ENCODE data around the gene CCDC92. TPM values are rescaled to one million over a fixed set of nuclear protein-coding genes. Genes with fewer than 3 reads are reported as not detected.
A peak's percentile ranks its signal among the peaks of the same experiment; 100 is the strongest.

The CCDC92 gene
- total RNA-seq, 1 experiment from 2014 or later, result 32.3 TPM

DNA sequence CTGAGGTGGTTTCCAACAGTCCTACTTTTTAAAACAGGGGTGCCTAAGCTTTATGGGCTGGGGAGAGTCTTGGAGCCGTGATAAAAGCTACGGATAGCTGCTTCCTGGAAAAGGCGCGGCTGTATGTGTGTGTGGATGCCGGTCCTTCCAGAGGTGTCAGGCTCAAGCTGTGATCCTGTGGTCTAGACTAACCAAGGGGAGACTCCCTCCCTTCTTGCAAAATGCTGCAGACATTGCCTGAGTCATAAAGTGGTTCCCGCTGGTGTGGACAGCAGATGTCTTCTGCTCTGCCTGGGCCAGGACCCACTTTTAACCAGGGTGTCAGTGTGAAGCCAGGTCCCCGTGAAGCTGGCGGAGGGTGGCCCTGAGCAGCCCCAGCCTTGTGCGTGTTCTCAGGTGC lies 37.8 kb downstream of the CCDC92 start:
- peaks cover 7% of the 10 kb centered on the region for H3K36me3 Mint-ChIP-seq (ENCODE audit: insufficient read depth, unreplicated experiment)
- DNase-seq (ENCODE audit: unreplicated experiment), result peak; percentile 67
- H3K4me3 Mint-ChIP-seq (ENCODE audit: unreplicated experiment), result no peak overlapping the region
- ChIA-PET POLR2A (interaction anchor here (1.2 kb wide), 1 partner anchor 177 kb away, joined by 4 read pairs; no protein-coding TSS in a partner anchor), CTCF (interaction anchor here (2.1 kb wide), 1 partner anchor 29 kb away, joined by 7 read pairs; no protein-coding TSS in a partner anchor)
- H3K4me1 Mint-ChIP-seq (ENCODE audit: insufficient read depth, unreplicated experiment), result no peaks in the 10 kb centered on the region
- H3K9me3 Mint-ChIP-seq (ENCODE audit: unreplicated experiment), result no peaks in the 10 kb centered on the region
- H3K27me3 Mint-ChIP-seq (ENCODE audit: insufficient read depth, unreplicated experiment), result no peaks in the 10 kb centered on the region
- intact Hi-C loops (cut with micrococcal nuclease), result no loop called here
- H3K27ac Mint-ChIP-seq (ENCODE audit: low read depth, unreplicated experiment), result no peak overlapping the region
- no TSS peak for BruUV-seq (replicated peaks)
- TF ChIP-seq, protein P1, sequence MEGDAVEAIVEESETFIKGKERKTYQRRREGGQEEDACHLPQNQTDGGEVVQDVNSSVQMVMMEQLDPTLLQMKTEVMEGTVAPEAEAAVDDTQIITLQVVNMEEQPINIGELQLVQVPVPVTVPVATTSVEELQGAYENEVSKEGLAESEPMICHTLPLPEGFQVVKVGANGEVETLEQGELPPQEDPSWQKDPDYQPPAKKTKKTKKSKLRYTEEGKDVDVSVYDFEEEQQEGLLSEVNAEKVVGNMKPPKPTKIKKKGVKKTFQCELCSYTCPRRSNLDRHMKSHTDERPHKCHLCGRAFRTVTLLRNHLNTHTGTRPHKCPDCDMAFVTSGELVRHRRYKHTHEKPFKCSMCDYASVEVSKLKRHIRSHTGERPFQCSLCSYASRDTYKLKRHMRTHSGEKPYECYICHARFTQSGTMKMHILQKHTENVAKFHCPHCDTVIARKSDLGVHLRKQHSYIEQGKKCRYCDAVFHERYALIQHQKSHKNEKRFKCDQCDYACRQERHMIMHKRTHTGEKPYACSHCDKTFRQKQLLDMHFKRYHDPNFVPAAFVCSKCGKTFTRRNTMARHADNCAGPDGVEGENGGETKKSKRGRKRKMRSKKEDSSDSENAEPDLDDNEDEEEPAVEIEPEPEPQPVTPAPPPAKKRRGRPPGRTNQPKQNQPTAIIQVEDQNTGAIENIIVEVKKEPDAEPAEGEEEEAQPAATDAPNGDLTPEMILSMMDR (IDR thresholded peaks at IDR 0.05; ENCODE audit: unreplicated experiment), result no peak

DNA sequence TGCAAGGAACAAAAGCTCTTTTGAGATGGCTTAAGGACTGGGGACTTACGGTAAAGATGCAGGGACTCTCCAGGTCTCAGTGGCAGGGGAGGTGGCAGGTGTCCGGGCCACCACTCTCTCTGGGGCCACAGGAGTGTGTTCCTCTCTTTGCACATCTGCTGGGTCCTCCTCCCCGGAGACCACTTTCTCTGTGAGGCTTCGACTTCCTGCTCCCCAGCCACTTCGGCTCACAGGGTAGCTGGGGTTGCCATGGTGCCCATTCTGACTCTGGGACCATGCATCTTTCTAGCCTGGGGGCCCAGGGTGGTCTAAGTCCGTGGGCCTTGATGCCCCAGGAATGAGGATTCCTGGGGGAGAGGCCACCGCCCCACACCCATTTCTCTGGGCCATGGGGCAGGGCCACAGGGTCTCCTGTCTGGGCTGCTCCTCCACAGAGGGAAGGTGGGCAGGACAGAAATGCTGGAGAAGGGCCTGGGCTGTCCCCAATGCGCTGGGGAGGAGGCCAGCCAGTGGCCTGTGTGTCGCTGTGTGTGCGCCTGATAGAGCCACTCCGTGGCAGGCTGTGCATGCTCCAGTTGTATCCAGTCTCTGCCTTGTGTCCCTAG lies 38.5 kb downstream of the CCDC92 start:
- Mint-ChIP-seq H3K36me3 (ENCODE audit: insufficient read depth, unreplicated experiment) (peaks cover 7% of the 10 kb centered on the region), H3K27me3 (ENCODE audit: insufficient read depth, unreplicated experiment) (no peaks in the 10 kb centered on the region), H3K4me1 (ENCODE audit: insufficient read depth, unreplicated experiment) (no peaks in the 10 kb centered on the region), H3K27ac (ENCODE audit: low read depth, unreplicated experiment) (no peak overlapping the region), H3K9me3 (ENCODE audit: unreplicated experiment) (no peaks in the 10 kb centered on the region), H3K4me3 (ENCODE audit: unreplicated experiment) (no peak overlapping the region)
- intact Hi-C loops (cut with micrococcal nuclease), result no loop called here
- ChIA-PET CTCF (no interaction called here), POLR2A (no interaction called here)
- TF ChIP-seq, protein P1 (IDR thresholded peaks at IDR 0.05; ENCODE audit: unreplicated experiment), result no peak
- no peak for DNase-seq (ENCODE audit: unreplicated experiment)
- no TSS peak for BruUV-seq (replicated peaks)

DNA sequence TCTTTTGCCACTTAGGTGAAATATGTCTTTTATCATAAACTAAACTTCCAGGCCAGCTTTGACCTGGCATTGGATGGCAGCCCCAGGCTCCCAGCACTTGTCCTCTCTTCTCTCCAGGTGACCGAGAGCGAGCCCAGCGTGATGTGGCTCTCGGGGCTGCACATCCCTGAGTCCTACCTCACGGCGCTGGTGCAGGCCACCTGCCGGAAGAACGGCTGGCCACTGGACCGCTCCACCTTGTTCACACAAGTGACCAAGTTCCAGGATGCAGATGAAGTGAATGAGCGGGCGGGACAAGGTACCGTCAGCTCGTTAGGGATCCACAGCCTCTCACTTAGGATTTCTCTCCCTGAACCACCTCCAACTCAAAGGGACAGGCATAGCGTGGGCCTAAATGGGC lies 39.4 kb downstream of the CCDC92 start:
- BruUV-seq (replicated peaks), result no TSS peak
- H3K9me3 Mint-ChIP-seq (ENCODE audit: unreplicated experiment), result no peaks in the 10 kb centered on the region
- H3K4me3 Mint-ChIP-seq (ENCODE audit: unreplicated experiment), result no peak overlapping the region
- ChIA-PET POLR2A (interaction anchor here (0.7 kb wide), 1 partner anchor 214 kb away, joined by 3 read pairs; no protein-coding TSS in a partner anchor), CTCF (interaction anchor here (0.6 kb wide), 1 partner anchor 904 kb away, joined by 3 read pairs; no protein-coding TSS in a partner anchor)
- intact Hi-C loops (cut with micrococcal nuclease), result no loop called here
- TF ChIP-seq, protein P1 (IDR thresholded peaks at IDR 0.05; ENCODE audit: unreplicated experiment), result no peak
- no peaks in the 10 kb centered on the region for H3K4me1 Mint-ChIP-seq (ENCODE audit: insufficient read depth, unreplicated experiment)
- peaks cover 7% of the 10 kb centered on the region for H3K36me3 Mint-ChIP-seq (ENCODE audit: insufficient read depth, unreplicated experiment)
- H3K27ac Mint-ChIP-seq (ENCODE audit: low read depth, unreplicated experiment), result no peak overlapping the region
- DNase-seq (ENCODE audit: unreplicated experiment), result no peak
- no peaks in the 10 kb centered on the region for H3K27me3 Mint-ChIP-seq (ENCODE audit: insufficient read depth, unreplicated experiment)

DNA sequence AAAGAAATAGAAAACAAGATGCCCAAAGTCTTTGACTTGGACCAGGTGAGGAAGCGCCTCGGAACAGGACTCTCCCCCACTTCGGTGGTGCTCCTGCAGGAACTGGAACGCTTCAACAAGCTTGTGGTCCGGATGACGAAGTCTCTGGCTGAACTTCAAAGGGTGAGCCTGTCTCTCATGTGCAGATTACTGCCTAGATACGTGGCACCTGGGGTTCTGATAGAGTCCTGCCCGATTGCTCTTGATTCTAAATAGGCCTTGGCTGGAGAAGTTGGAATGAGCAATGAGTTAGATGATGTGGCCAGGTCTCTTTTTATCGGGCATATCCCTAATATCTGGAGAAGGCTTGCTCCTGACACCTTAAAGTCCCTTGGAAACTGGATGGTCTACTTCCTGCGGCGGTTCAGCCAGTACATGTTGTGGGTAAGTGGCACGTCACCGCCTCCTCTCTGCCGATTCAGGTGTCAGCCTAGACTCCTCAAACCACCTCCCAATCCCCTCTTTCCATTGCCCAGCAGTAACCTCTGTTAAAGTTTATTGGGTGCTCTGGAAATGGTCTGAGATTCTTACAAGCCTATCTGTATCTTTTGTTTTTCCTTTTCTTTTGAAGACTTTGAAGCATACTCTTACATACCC lies 40.8 kb downstream of the CCDC92 start:
- Mint-ChIP-seq H3K27me3 (ENCODE audit: insufficient read depth, unreplicated experiment) (no peaks in the 10 kb centered on the region), H3K36me3 (ENCODE audit: insufficient read depth, unreplicated experiment) (peaks cover 5% of the 10 kb centered on the region), H3K27ac (ENCODE audit: low read depth, unreplicated experiment) (no peak overlapping the region), H3K9me3 (ENCODE audit: unreplicated experiment) (no peaks in the 10 kb centered on the region), H3K4me3 (ENCODE audit: unreplicated experiment) (no peak overlapping the region), H3K4me1 (ENCODE audit: insufficient read depth, unreplicated experiment) (no peaks in the 10 kb centered on the region)
- no peak for DNase-seq (ENCODE audit: unreplicated experiment)
- intact Hi-C loops (cut with micrococcal nuclease), result no loop called here
- no TSS peak for BruUV-seq (replicated peaks)
- CTCF ChIA-PET, result interaction anchor here (0.7 kb wide), 1 partner anchor 73 kb away, joined by 3 read pairs; no protein-coding TSS in a partner anchor
- POLR2A ChIA-PET, result no interaction called here
- TF ChIP-seq, protein P1 (IDR thresholded peaks at IDR 0.05; ENCODE audit: unreplicated experiment), result no peak

Data from MCF 10A (cell line).